Vagina (tissue), 2 donors: ENCODE measurements around the gene ANKRD44. TPM values are rescaled to one million over a fixed set of nuclear protein-coding genes. Genes with fewer than 3 reads are reported as not detected.

Source experiments
- DNase-seq, 2 donors: peaks; one replicate each; pipeline ENCODE4 v3.0.0-alpha.2; 2017; ENCODE audit errors: extremely low spot score in 2 of 2
- H3K27ac ChIP-seq: fragments of 200-600 bp; sonication (generic); one replicate; pipeline ENCODE4 v1.5.1; 2019
- H3K27me3 ChIP-seq: fragments of 200-600 bp; sonication (generic); one replicate; pipeline ENCODE4 v1.5.1; 2019
- H3K36me3 ChIP-seq, 2 donors: fragments of 200-600 bp; sonication (generic); one replicate each; pipeline ENCODE4 v1.5.1; 2017 to 2019
- H3K4me1 ChIP-seq: fragments of 200-600 bp; sonication (generic); one replicate; pipeline ENCODE4 v1.5.1; 2019
- H3K4me3 ChIP-seq, 2 donors: fragments of 200-600 bp; sonication (generic); 1 replicate in 1 of 2; 2 replicates in 1 of 2; pipeline ENCODE4 v1.5.1; 2016 to 2019
- H3K9me3 ChIP-seq: fragments of 200-600 bp; sonication (generic); one replicate; pipeline ENCODE4 v1.5.1; 2019
- POLR2A ChIP-seq, 2 donors: fragments of 450-650 bp; IDR thresholded peaks; one replicate each; pipeline ENCODE4 v1.6.1; 2017; ENCODE audit warnings: antibody characterized with exemption in 2 of 2, mild to moderate bottlenecking in 2 of 2, moderate library complexity in 2 of 2
- POLR2AphosphoS5 ChIP-seq, 2 donors: sonication (generic); formaldehyde crosslinking; IDR thresholded peaks; one replicate each; pipeline ENCODE4 v1.9.0; 2017; ENCODE audit warnings: antibody characterized with exemption in 2 of 2, mild to moderate bottlenecking in 2 of 2, low read depth in 1 of 2; ENCODE audit not compliant: insufficient read depth in 1 of 2
- intact Hi-C: fragments of 100-400 bp; cut with DNase I; formaldehyde crosslinking; loops from one replicate; pipeline ENCODE4 v1.15.1; 2023
- total RNA-seq: library from RNA; depleted of rRNA; stranded (reverse); fragments of >200 nt; gene quantifications from one replicate; pipeline ENCODE4 v1.2.3, GENCODE V29; 2016
- TF ChIP-seq, protein P1 (sequence below), 3 experiments: fragments of 450-650 bp in 2 of 3; fragments of 200-600 bp in 1 of 3; sonication (generic) in 1 of 3; IDR thresholded peaks; one replicate each; pipeline ENCODE4 v1.5.1; 2017 to 2019; ENCODE audit warnings: antibody characterized with exemption in 3 of 3, mild to moderate bottlenecking in 2 of 3, moderate library complexity in 2 of 3

Gene ANKRD44
- total RNA-seq, 1 donor from 2014 or later = 46.4 TPM

DNA sequence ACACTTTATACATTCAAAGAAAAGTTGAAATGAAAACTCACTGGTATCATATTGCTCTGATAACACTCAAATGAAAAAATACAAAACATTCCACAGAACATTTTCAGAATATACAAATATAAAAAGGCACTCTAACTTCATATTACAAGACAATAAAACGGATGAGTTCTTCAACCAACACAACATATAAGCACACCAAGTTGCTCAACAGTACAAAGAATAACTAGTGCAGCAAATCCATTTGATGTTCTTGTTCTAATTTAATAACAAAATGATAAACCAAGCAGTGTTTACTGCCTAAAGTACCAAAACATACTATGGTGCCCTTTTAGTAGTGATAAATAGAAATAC is 323.3 kb downstream of the ANKRD44 start:
- peak overlapping the region; percentile 7 for H3K27ac ChIP-seq
- no peaks in the 10 kb centered on the region for H3K9me3 ChIP-seq
- TF ChIP-seq POLR2AphosphoS5 (IDR thresholded peaks at IDR 0.05; ENCODE audit: insufficient read depth in 1 of 2, low read depth in 1 of 2) = no peak
- TF ChIP-seq, protein P1, sequence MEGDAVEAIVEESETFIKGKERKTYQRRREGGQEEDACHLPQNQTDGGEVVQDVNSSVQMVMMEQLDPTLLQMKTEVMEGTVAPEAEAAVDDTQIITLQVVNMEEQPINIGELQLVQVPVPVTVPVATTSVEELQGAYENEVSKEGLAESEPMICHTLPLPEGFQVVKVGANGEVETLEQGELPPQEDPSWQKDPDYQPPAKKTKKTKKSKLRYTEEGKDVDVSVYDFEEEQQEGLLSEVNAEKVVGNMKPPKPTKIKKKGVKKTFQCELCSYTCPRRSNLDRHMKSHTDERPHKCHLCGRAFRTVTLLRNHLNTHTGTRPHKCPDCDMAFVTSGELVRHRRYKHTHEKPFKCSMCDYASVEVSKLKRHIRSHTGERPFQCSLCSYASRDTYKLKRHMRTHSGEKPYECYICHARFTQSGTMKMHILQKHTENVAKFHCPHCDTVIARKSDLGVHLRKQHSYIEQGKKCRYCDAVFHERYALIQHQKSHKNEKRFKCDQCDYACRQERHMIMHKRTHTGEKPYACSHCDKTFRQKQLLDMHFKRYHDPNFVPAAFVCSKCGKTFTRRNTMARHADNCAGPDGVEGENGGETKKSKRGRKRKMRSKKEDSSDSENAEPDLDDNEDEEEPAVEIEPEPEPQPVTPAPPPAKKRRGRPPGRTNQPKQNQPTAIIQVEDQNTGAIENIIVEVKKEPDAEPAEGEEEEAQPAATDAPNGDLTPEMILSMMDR (IDR thresholded peaks at IDR 0.05) = no peak
- TF ChIP-seq POLR2A (IDR thresholded peaks at IDR 0.05) = no peak
- no peak overlapping the region for H3K4me3 ChIP-seq
- H3K27me3 ChIP-seq = no peaks in the 10 kb centered on the region
- H3K36me3 ChIP-seq = no peaks in the 10 kb centered on the region
- DNase-seq = no peak
- no peaks in the 10 kb centered on the region for H3K4me1 ChIP-seq
- intact Hi-C loops = no loop called here

DNA sequence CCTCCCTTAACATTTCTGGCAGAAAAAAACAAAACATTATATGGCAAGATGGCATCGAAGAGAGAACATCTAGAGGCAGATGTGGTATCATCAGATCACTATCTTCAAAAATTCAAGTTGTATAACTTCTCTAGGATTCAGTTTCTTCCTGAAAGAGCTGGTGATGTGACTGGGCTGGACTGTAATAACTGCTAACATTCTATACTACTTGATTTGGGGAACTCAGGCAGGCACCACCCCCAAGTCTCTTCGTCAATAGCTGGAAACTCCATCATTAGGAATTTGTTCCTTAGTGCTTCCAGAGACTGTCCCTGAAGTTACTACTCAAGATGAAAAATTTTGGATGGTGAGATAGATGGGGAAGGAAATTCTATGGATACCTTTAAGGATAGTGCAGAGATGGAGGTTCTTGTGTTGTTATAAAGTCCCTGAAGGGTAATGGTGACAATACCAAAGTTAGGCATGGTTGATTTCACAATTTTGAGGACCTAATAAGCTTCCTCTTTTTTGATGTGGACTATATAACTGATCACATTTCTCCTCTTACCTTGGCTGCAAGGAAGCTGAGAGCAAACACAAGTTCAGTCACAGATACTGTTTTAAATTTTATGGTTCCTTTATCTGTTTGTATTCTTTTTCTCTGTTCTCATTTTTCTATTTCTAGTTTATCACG is 324.9 kb downstream of the ANKRD44 start:
- no peaks in the 10 kb centered on the region for H3K27me3 ChIP-seq
- H3K9me3 ChIP-seq = no peaks in the 10 kb centered on the region
- H3K36me3 ChIP-seq = no peaks in the 10 kb centered on the region
- TF ChIP-seq POLR2AphosphoS5 (IDR thresholded peaks at IDR 0.05; ENCODE audit: insufficient read depth in 1 of 2, low read depth in 1 of 2) (no peak), POLR2A (IDR thresholded peaks at IDR 0.05) (no peak)
- TF ChIP-seq, protein P1 (IDR thresholded peaks at IDR 0.05) = no peak
- intact Hi-C loops = no loop called here
- H3K4me1 ChIP-seq = no peaks in the 10 kb centered on the region
- no peak overlapping the region for H3K27ac ChIP-seq
- no peak overlapping the region for H3K4me3 ChIP-seq
- DNase-seq = no peak

DNA sequence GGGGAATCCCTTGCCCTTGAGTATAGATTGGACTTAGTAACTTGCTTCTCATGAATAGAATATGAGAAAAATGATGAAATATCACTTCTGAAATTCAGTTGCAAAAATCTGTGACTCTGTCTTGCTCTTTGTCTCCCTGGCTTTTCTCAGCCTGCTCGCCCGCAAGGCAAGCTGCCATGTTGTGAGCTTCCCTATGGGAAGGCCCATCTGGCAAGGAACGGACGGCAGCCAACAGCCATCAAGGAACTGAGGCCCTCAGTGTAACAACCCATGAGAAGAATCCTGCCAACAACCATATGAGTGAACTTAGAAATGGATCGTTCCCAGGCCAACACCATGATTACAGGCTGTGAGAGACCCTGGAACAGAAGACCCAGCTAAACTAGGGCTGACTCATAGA is 325.7 kb downstream of the ANKRD44 start:
- TF ChIP-seq POLR2A (IDR thresholded peaks at IDR 0.05) = no peak
- no peak for DNase-seq
- H3K4me1 ChIP-seq = no peaks in the 10 kb centered on the region
- no peak overlapping the region for H3K27ac ChIP-seq
- H3K27me3 ChIP-seq = no peaks in the 10 kb centered on the region
- intact Hi-C loops = no loop called here
- H3K9me3 ChIP-seq = no peaks in the 10 kb centered on the region
- H3K36me3 ChIP-seq = no peaks in the 10 kb centered on the region
- no peak overlapping the region for H3K4me3 ChIP-seq

DNA sequence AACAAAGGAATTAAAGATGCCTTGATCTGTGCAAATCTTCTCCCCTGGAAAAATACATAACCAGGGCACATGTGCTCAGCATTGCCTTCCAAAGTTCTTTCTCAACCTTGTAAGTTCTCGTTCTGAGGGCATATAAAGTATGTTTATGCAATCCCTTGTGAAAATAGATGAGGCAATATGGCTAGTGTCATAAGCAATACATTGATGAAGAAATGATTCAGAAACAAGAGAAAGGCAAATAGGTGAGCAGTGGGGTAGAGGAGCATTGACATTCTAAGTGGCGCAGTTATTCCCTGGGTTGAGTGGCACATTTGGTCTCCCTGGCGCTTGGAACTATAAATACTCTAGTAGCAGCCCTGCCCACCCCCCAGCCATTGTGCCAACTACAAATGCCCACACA is 326.6 kb downstream of the ANKRD44 start:
- no peaks in the 10 kb centered on the region for H3K4me1 ChIP-seq
- no peak overlapping the region for H3K4me3 ChIP-seq
- DNase-seq = no peak
- intact Hi-C loops = no loop called here
- no peaks in the 10 kb centered on the region for H3K27me3 ChIP-seq
- H3K9me3 ChIP-seq = no peaks in the 10 kb centered on the region
- no peak overlapping the region for H3K27ac ChIP-seq
- TF ChIP-seq POLR2AphosphoS5 (IDR thresholded peaks at IDR 0.05; ENCODE audit: insufficient read depth in 1 of 2, low read depth in 1 of 2) (no peak), POLR2A (IDR thresholded peaks at IDR 0.05) (no peak)
- TF ChIP-seq, protein P1 (IDR thresholded peaks at IDR 0.05) = no peak
- H3K36me3 ChIP-seq = no peaks in the 10 kb centered on the region

DNA sequence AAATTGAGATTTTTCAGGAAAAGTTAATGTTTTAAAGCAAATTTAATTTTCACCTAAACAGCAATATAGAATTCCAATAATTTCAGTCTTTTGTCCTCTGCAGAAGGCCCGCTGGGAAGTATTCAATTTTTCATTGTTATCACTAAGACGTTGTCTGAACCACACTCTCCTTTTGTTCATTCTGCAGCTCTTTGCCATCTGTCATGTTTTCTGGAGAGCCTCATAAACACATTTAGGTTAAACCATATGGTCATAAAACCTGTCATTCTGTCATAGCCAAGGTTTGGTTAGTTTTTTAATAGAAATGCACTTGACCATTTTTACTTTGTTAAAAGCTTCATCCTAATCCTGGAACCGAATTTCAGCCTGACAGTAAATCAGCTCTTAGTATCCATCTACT is 330.1 kb downstream of the ANKRD44 start:
- Histone ChIP-seq H3K27me3 (no peaks in the 10 kb centered on the region), H3K27ac (no peak overlapping the region), H3K4me1 (no peaks in the 10 kb centered on the region), H3K9me3 (no peaks in the 10 kb centered on the region), H3K36me3 (no peaks in the 10 kb centered on the region), H3K4me3 (no peak overlapping the region)
- DNase-seq = no peak
- TF ChIP-seq POLR2A (IDR thresholded peaks at IDR 0.05) = no peak
- TF ChIP-seq, protein P1 (IDR thresholded peaks at IDR 0.05) = no peak
- TF ChIP-seq POLR2AphosphoS5 (IDR thresholded peaks at IDR 0.05; ENCODE audit: insufficient read depth in 1 of 2, low read depth in 1 of 2) = no peak
- intact Hi-C loops = no loop called here
